A673 (cell line): ENCODE results near the gene GCC1. TPM values are rescaled to one million over a fixed set of nuclear protein-coding genes. Genes with fewer than 3 reads are reported as not detected.

Experiments
- BruUV-seq: library from RNA; stranded (reverse); fragments of 400-500 nt; replicated peaks from 2 replicates; lab custom pipeline; 2021; lab: Mats Ljungman, UMichigan
- CTCF ChIA-PET: fragments of 300-600 bp; sonication (Branson Sonifier 250); formaldehyde crosslinking; loops from one replicate; lab custom pipeline; 2022; ENCODE audit warnings: antibody characterized with exemption; lab: Charles Lee
- POLR2A ChIA-PET: fragments of 300-600 bp; sonication (Branson Sonifier 250); formaldehyde crosslinking; loops from one replicate; lab custom pipeline; 2022; ENCODE audit warnings: antibody characterized with exemption; ENCODE audit not compliant: low non-redundant PET; lab: Charles Lee
- DNase-seq: peaks from one replicate; pipeline ENCODE4 v3.0.0-alpha.2; 2015; ENCODE audit warnings: low spot score
- H3K27ac ChIP-seq: fragments of 200-600 bp; sonication (generic); 2 replicates; pipeline ENCODE4 v1.5.1; 2016; ENCODE audit warnings: mixed run types, low read depth, mild to moderate bottlenecking, mixed read lengths, antibody characterized with exemption, low read length; ENCODE audit not compliant: poor library complexity, severe bottlenecking
- H3K27me3 ChIP-seq: fragments of 200-600 bp; sonication (generic); replicated peaks from 2 replicates; pipeline ENCODE4 v1.6.1; 2017; ENCODE audit warnings: mixed run types, low read depth, mild to moderate bottlenecking, mixed read lengths, antibody characterized with exemption, low read length; ENCODE audit not compliant: insufficient read depth, poor library complexity
- H3K36me3 ChIP-seq: fragments of 200-600 bp; sonication (generic); 2 replicates; pipeline ENCODE4 v1.6.1; 2016; ENCODE audit warnings: mixed run types, mild to moderate bottlenecking, mixed read lengths, antibody characterized with exemption, low read length; ENCODE audit not compliant: insufficient read depth, poor library complexity, severe bottlenecking
- H3K4me1 ChIP-seq: fragments of 200-600 bp; sonication (generic); 2 replicates; pipeline ENCODE4 v1.6.1; 2017; ENCODE audit warnings: mixed run types, mild to moderate bottlenecking, mixed read lengths, antibody characterized with exemption, low read length; ENCODE audit not compliant: insufficient read depth, poor library complexity, severe bottlenecking
- H3K4me3 ChIP-seq: fragments of 200-600 bp; sonication (generic); 2 replicates; pipeline ENCODE4 v1.5.1; 2016; ENCODE audit warnings: low read depth, mixed run types, mild to moderate bottlenecking, mixed read lengths, low read length; ENCODE audit not compliant: poor library complexity, severe bottlenecking
- H3K9me3 ChIP-seq: fragments of 200-600 bp; sonication (generic); 2 replicates; pipeline ENCODE4 v1.6.1; 2016; ENCODE audit warnings: mixed run types, low read depth, mild to moderate bottlenecking, mixed read lengths, antibody characterized with exemption, low read length; ENCODE audit not compliant: poor library complexity, severe bottlenecking
- EZH2 ChIP-seq: fragments of 200-600 bp; sonication (generic); IDR thresholded peaks from 2 replicates; pipeline ENCODE4 v1.6.1; 2017; ENCODE audit warnings: borderline replicate concordance, low read depth, mild to moderate bottlenecking, mixed read lengths, antibody characterized with exemption, low read length; ENCODE audit not compliant: poor library complexity, severe bottlenecking
- intact Hi-C: fragments of 100-400 bp; cut with micrococcal nuclease; formaldehyde crosslinking; loops from one replicate; pipeline ENCODE4 v1.10.0; 2022; ENCODE audit not compliant: unreplicated experiment
- total RNA-seq: library from RNA; stranded (reverse); gene quantifications from 2 replicates; pipeline ENCODE4 v1.2.3, GENCODE V29; 2021
- TF ChIP-seq, protein P1 (sequence below): fragments of 300-800, 200-600 bp; sonication (generic); conservative IDR thresholded peaks from 2 replicates; pipeline ENCODE4 v1.5.1; 2017; ENCODE audit warnings: low read depth, mild to moderate bottlenecking, antibody characterized with exemption, low read length, moderate library complexity, mixed read lengths

Gene GCC1
- total RNA-seq, 1 experiment from 2014 or later = 15.2 TPM

DNA sequence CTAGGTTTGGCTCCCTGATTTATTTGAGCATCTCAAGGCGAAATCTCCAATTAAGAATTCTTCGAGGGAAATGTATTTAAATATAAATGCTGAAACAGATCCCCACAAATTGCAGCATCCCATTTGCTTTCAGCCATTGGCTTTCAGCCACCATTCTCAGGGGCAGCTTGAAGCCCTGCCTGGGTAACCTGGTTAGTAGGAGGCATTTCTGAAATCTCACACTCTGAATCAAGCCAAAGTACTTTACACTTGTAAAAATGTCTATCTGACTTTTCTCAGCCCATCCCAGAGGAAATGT, 49.1 kb downstream of the GCC1 start:
- Histone ChIP-seq H3K4me3 (no peak overlapping the region), H3K27ac (no peak overlapping the region), H3K9me3 (no peaks in the 10 kb centered on the region), H3K4me1 (no peaks in the 10 kb centered on the region), H3K27me3 (no peaks in the 10 kb centered on the region), H3K36me3 (no peaks in the 10 kb centered on the region)
- POLR2A ChIA-PET = no interaction called here
- TF ChIP-seq EZH2 = no peak
- TF ChIP-seq, protein P1, sequence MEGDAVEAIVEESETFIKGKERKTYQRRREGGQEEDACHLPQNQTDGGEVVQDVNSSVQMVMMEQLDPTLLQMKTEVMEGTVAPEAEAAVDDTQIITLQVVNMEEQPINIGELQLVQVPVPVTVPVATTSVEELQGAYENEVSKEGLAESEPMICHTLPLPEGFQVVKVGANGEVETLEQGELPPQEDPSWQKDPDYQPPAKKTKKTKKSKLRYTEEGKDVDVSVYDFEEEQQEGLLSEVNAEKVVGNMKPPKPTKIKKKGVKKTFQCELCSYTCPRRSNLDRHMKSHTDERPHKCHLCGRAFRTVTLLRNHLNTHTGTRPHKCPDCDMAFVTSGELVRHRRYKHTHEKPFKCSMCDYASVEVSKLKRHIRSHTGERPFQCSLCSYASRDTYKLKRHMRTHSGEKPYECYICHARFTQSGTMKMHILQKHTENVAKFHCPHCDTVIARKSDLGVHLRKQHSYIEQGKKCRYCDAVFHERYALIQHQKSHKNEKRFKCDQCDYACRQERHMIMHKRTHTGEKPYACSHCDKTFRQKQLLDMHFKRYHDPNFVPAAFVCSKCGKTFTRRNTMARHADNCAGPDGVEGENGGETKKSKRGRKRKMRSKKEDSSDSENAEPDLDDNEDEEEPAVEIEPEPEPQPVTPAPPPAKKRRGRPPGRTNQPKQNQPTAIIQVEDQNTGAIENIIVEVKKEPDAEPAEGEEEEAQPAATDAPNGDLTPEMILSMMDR = no peak
- no peak for DNase-seq
- no TSS peak for BruUV-seq
- CTCF ChIA-PET = no interaction called here
- intact Hi-C loops = no loop called here

GRCh38 chr7:127535546-127536393, 49.6 kb downstream of the GCC1 start:
- Histone ChIP-seq H3K4me1 (no peaks in the 10 kb centered on the region), H3K9me3 (no peaks in the 10 kb centered on the region), H3K27ac (no peak overlapping the region), H3K27me3 (no peaks in the 10 kb centered on the region), H3K36me3 (no peaks in the 10 kb centered on the region), H3K4me3 (no peak overlapping the region)
- BruUV-seq = no TSS peak
- TF ChIP-seq, protein P1 = no peak
- no peak for TF ChIP-seq EZH2
- intact Hi-C loops = no loop called here
- ChIA-PET CTCF (no interaction called here), POLR2A (no interaction called here)
- no peak for DNase-seq

DNA sequence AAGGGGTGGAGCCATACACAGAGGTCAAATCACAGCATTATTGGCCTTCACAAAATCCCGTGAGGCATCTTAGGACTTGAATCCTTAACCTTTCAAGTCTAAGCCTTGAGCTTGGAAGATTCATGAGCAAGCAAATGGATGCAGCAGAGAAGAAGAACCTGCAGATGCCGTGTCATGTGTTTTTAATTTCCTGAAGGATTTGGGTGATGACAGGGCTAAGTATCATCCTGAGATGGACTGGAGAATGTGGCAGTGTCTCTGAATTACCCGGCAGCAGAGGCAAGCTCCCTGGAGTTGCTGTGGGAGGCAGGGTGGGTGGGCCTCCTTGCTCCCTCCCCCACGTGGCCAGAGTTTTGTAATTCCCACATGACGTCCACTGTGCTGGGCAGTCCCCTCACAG, 50.8 kb downstream of the GCC1 start:
- POLR2A ChIA-PET = no interaction called here
- BruUV-seq = no TSS peak

More for the DNA sequence above, 50.8 kb downstream of the GCC1 start:
- no peak overlapping the region for H3K27ac ChIP-seq
- CTCF ChIA-PET = no interaction called here
- H3K9me3 ChIP-seq = no peaks in the 10 kb centered on the region
- DNase-seq = no peak
- TF ChIP-seq EZH2 = no peak
- TF ChIP-seq, protein P1 = no peak
- H3K4me1 ChIP-seq = no peaks in the 10 kb centered on the region
- no peaks in the 10 kb centered on the region for H3K36me3 ChIP-seq
- no peak overlapping the region for H3K4me3 ChIP-seq
- intact Hi-C loops = no loop called here
- H3K27me3 ChIP-seq = no peaks in the 10 kb centered on the region
